GM12878 (cell line): ENCODE measurements around the gene STK10.

ENCODE experiments used
- SIN3A ChIP-seq: IDR thresholded peaks from 2 replicates; pipeline ENCODE4 v1.6.1; 2012; ENCODE audit warnings: low read depth, low read length, improper control_type of control experiment
- TF ChIP-seq, protein P1 (sequence below): fragments of 450-650 bp; IDR thresholded peaks from 2 replicates; pipeline ENCODE4 v1.6.1; 2017; ENCODE audit warnings: low read depth, mild to moderate bottlenecking, moderate library complexity

DNA sequence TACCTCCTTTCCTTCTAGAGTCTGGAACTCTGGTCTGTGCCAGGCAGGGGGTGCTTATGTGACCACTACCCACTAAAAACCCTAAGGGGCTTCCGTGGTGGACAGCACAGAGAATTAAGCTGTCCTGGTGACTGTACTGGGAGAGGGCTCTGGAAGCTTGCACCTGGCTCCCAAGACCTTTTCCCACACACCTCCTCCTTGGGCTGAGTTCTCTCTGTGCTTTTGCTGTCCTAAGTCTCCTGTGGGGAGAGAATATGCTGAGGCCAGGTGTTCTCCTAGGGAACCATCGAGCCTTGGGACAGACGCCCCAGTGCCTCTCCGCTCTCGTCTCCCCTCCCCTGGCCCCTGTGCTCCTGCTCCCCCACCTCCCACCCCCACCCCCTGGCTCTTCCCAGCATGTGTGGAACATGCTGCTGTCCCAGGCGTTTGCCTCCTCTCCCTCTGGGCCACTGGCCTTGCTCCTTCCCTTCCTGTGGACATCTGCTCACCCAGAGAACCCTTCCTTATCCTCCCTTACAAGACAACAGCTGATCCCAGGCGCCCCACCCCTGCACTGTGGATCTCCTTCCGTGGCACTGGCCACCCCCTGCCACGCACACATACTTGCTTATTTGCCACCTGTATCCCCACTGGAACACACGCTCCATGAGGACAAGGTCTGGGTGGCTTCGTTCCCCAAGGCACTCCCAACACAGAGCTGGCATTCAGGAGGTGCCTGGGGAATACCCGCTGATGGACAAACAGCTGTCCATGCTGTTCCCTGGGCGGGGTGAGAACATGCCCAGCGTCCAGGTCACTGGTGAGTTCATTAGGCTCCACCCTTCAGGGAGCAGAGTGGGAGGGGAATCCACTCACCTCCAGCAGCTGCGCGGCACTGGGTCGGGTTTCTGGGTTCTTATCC, 83.0 kb downstream of the STK10 start:
- TF ChIP-seq, protein P1, sequence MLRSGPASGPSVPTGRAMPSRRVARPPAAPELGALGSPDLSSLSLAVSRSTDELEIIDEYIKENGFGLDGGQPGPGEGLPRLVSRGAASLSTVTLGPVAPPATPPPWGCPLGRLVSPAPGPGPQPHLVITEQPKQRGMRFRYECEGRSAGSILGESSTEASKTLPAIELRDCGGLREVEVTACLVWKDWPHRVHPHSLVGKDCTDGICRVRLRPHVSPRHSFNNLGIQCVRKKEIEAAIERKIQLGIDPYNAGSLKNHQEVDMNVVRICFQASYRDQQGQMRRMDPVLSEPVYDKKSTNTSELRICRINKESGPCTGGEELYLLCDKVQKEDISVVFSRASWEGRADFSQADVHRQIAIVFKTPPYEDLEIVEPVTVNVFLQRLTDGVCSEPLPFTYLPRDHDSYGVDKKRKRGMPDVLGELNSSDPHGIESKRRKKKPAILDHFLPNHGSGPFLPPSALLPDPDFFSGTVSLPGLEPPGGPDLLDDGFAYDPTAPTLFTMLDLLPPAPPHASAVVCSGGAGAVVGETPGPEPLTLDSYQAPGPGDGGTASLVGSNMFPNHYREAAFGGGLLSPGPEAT: no peak
- no peak for TF ChIP-seq SIN3A
